Small intestine (tissue), 7 donors: ENCODE data around the gene SETBP1. TPM values are rescaled to one million over a fixed set of nuclear protein-coding genes. Genes with fewer than 3 reads are reported as not detected.

ENCODE experiments used
- DNase-seq, 2 donors: peaks; one replicate each; pipeline versions ENCODE4 v3.0.0 to v3.0.0-alpha.2; 2013
- FAIRE-seq: peaks from 2 replicates; lab custom pipeline; 2012; peaks lifted over from hg19 to GRCh38; lab: Jason Lieb, UNC
- H3K27ac ChIP-seq, 3 donors: one replicate each; pipeline ENCODE4 v1.5.1; 2013; ENCODE audit warnings: low read length in 2 of 3, mild to moderate bottlenecking in 2 of 3, control low read depth in 1 of 3, inconsistent platforms in 1 of 3, low read depth in 1 of 3, moderate library complexity in 1 of 3
- H3K27me3 ChIP-seq, 3 donors: one replicate each; pipeline ENCODE4 v1.6.1; 2013; ENCODE audit warnings: low read length in 3 of 3, inconsistent platforms in 1 of 3; ENCODE audit not compliant: control insufficient read depth in 3 of 3, insufficient read depth in 3 of 3
- H3K36me3 ChIP-seq, 3 donors: one replicate each; pipeline ENCODE4 v1.6.1; 2013; ENCODE audit warnings: low read length in 3 of 3, inconsistent platforms in 1 of 3, low read depth in 1 of 3, mild to moderate bottlenecking in 1 of 3, moderate library complexity in 1 of 3; ENCODE audit not compliant: control insufficient read depth in 3 of 3, insufficient read depth in 2 of 3
- H3K4me1 ChIP-seq, 3 donors: one replicate each; pipeline ENCODE4 v1.6.1; 2013; ENCODE audit warnings: low read length in 2 of 3, inconsistent platforms in 1 of 3, low read depth in 1 of 3, mild to moderate bottlenecking in 1 of 3, moderate library complexity in 1 of 3; ENCODE audit not compliant: control insufficient read depth in 3 of 3, insufficient read depth in 2 of 3
- H3K4me3 ChIP-seq, 3 donors: one replicate each; pipeline ENCODE4 v1.5.1; 2013; ENCODE audit warnings: low read length in 3 of 3, control low read depth in 1 of 3, inconsistent platforms in 1 of 3, low read depth in 1 of 3, mild to moderate bottlenecking in 1 of 3, moderate library complexity in 1 of 3
- H3K9me3 ChIP-seq, 2 donors: one replicate each; pipeline ENCODE4 v1.6.1; 2013; ENCODE audit warnings: low read depth in 1 of 2, low read length in 1 of 2; ENCODE audit not compliant: control insufficient read depth in 2 of 2, insufficient read depth in 1 of 2
- WGBS, 3 donors: extraction: QIAGEN DNeasy Blood & Tissue Kit; methylation state at CpG; one replicate each; pipeline ENCODE4 v1.1.7; 2013; 5-methylcytosine and 5-hydroxymethylcytosine counted together
- polyA plus RNA-seq, 4 donors: library from polyadenylated mRNA; stranded (reverse) in 3 of 4; unstranded in 1 of 4; fragments of 200-250 nt in 3 of 4; fragments of 120-200 nt in 1 of 4; gene quantifications; one replicate each; pipeline versions ENCODE4 v1.2.1 to v1.2.3, GENCODE V29; 2013
- donor health status: healthy with polysubstance abuse.
- donor health status: control.
- donor health status: control.
- donor health status: Bipolar disorder and iron deficiency.
- donor health status: healthy.

The SETBP1 gene
- polyA plus RNA-seq, 4 donors: 0.54 to 5.8 (median 1.8) TPM; not detected in 1

DNA sequence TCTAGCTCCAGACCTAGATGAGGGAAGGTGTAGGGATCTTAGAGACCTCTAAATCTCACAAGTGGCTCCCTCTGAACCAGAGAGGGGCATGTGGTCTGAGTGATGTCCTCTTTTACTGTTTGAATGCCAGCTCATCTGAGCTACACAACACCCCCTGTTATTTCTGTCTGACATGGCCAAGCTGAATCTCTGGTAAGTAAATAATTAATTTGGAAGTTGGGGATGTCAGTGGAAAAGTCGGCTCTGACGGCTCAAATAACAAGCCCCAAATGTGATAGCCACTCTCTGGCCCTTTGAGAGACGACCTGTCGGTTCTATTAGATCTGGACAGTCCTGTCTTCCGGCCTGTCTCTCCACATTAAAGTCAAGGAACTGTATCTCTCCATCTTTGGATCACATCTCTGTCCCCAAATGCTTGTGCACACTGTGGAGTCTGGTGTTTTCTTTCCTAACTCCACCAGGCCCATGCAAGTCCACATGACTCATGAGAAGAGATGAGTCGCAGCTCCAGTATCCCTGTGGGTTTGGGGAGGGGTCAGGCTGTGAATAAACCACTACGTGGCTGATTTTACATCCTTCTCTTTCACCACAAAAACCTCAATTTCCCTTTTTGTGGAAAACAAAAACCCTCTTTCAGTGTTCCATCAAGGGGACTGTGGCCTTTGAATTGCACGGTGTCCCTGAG, 52.5 kb downstream of the SETBP1 start:
- Histone ChIP-seq H3K27ac (peak overlapping the region in 1 of 3 donors; percentile 3), H3K4me1 (peaks cover 0 to 21% (median 3%) of the 10 kb centered on the region in 3 donors), H3K4me3 (no peak overlapping the region), H3K9me3 (no peaks in the 10 kb centered on the region), H3K27me3 (no peaks in the 10 kb centered on the region), H3K36me3 (no peaks in the 10 kb centered on the region)
- FAIRE-seq (no peak), DNase-seq (no peak)
- 72 to 79% (median 75%) methylated on average over 8 of the region's 8 CpGs for WGBS, 3 donors

GRCh38 chr18:44733754-44734465, 53.2 kb downstream of the SETBP1 start:
- Histone ChIP-seq H3K4me1 (peaks cover 0 to 21% (median 3%) of the 10 kb centered on the region in 3 donors), H3K36me3 (no peaks in the 10 kb centered on the region), H3K27ac (peak overlapping the region in 1 of 3 donors; percentile 3), H3K9me3 (no peaks in the 10 kb centered on the region), H3K4me3 (no peak overlapping the region), H3K27me3 (no peaks in the 10 kb centered on the region)
- 89 to 95% (median 94%) methylated on average over 3 of the region's 3 CpGs for WGBS, 3 donors
- no peak for FAIRE-seq
- no peak for DNase-seq

DNA sequence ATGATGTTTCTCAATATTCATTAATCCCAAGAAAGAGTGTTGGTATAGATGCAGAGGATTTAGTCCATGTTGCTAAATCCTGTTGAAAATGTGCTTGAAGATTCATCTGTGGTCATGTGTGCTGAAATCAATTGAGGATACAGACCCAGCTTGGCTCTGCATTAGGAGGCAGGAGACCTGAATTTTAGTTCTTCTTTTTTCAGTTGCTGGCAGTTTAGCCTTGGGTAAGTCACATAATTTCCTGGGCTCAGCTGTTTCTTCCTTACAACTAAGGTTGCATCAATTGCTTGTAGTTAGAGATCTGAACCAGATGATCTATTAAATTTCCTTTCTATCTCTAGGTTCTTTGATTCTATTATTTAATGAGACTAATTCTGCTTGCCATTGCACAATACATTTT, 54.4 kb downstream of the SETBP1 start:
- H3K36me3 ChIP-seq: no peaks in the 10 kb centered on the region
- H3K4me3 ChIP-seq: no peak overlapping the region
- H3K27me3 ChIP-seq: no peaks in the 10 kb centered on the region
- H3K27ac ChIP-seq: no peak overlapping the region
- H3K4me1 ChIP-seq: peaks cover 0 to 17% (median 3%) of the 10 kb centered on the region in 3 donors
- H3K9me3 ChIP-seq: no peaks in the 10 kb centered on the region
- DNase-seq: no peak
- no peak for FAIRE-seq

DNA sequence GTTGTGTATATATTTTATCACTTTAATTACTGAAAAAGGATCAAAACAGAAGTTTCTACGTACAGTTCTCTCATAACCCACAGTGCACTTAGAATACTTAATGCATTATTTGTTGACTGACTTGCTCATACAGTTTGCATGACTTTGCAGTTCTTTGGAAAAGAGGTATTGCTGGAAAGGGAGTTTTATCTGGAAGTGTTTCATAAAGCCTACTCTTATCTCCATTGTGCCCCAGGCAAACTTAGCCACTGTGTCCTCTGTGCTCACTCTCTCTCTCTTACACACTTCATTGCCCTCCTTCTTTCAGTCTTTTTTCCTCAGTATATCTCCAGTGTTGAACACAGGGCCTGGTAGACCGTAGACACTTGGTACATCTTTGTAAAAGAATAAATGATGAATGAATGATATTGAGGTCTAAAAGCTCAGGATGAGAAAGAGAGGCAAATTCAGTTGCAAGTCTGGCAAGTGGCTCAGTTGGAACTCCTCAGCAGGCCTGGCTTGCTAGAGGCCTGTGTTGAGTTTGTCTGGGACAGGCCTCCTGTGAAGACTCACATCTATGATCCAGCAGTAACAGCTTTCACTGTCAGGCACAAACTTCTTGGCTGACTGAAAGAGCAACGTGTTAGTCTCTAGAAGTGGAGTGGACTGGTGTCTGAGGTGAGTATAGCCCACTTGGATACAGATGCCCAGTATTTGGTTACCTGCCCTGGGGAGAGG, 56.1 kb downstream of the SETBP1 start:
- FAIRE-seq (no peak), DNase-seq (no peak)
- Histone ChIP-seq H3K9me3 (no peaks in the 10 kb centered on the region), H3K36me3 (no peaks in the 10 kb centered on the region), H3K4me1 (peaks cover 0 to 12% (median 3%) of the 10 kb centered on the region in 3 donors), H3K27me3 (no peaks in the 10 kb centered on the region), H3K4me3 (no peak overlapping the region), H3K27ac (no peak overlapping the region)
- 86 to 94% (median 94%) methylated on average over 3 of the region's 3 CpGs for WGBS, 3 donors

DNA sequence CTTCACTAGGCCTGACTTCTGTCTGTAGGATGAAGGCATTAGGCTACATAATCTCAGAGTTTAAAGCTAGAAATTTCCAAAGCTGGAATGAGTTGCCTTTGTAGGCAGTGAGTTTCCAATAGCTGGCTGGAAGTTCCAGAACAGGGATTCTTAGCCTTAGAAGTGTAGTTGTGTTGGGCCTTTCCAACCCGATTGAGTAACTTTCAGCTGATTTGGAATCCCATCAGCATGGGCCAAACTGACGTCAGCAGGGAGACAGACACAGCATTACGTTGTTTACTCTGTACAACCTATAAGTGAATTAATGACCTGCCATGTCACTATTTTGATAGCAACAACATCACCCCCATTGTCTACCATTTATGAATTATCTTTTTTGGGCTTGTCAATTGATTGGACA, 56.9 kb downstream of the SETBP1 start:
- no peaks in the 10 kb centered on the region for H3K27me3 ChIP-seq
- no peak for DNase-seq
- FAIRE-seq: no peak
- H3K9me3 ChIP-seq: no peaks in the 10 kb centered on the region
- 87 to 96% (median 88%) methylated on average over 3 of the region's 3 CpGs for WGBS, 3 donors
- peaks cover 0 to 10% (median 3%) of the 10 kb centered on the region in 3 donors for H3K4me1 ChIP-seq
- H3K36me3 ChIP-seq: peaks cover 0 to 4% (median 0%) of the 10 kb centered on the region in 3 donors
- H3K4me3 ChIP-seq: no peak overlapping the region
- no peak overlapping the region for H3K27ac ChIP-seq

DNA sequence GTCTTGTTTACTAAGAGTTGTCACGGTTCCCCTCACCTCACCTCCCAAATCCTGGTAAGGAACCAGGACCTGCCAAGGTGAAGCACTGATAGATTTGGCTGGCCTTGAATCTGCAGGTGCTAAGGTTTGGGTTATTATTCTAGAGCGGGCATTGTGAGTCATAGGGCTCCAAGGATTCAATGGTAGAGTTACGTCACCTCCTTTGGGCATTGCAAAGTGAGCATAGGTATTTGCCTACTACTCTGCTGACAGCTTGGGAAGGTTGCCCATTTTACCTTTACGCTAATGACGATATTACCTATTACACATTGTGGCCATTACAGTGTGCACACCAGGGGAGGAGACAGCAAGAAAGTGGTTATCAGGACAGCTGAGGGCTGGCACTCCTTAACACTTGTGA, 59.3 kb downstream of the SETBP1 start:
- DNase-seq: no peak
- FAIRE-seq: no peak
- 91 to 97% (median 92%) methylated on average over 5 of the region's 5 CpGs for WGBS, 3 donors

GRCh38 chr18:44741085-44741484, 60.4 kb downstream of the SETBP1 start:
- peaks cover 0 to 16% (median 0%) of the 10 kb centered on the region in 3 donors for H3K4me1 ChIP-seq
- WGBS, 3 donors: 82 to 96% (median 89%) methylated on average over 2 of the region's 2 CpGs
- H3K36me3 ChIP-seq: peaks cover 0 to 9% (median 0%) of the 10 kb centered on the region in 3 donors
- FAIRE-seq (no peak), DNase-seq (no peak)
- no peaks in the 10 kb centered on the region for H3K27me3 ChIP-seq
- no peak overlapping the region for H3K4me3 ChIP-seq
- no peaks in the 10 kb centered on the region for H3K9me3 ChIP-seq
- no peak overlapping the region for H3K27ac ChIP-seq

More for the DNA sequence above, 59.3 kb downstream of the SETBP1 start:
- H3K27ac ChIP-seq: no peak overlapping the region
- peaks cover 0 to 9% (median 0%) of the 10 kb centered on the region in 3 donors for H3K36me3 ChIP-seq
- H3K9me3 ChIP-seq: no peaks in the 10 kb centered on the region
- H3K27me3 ChIP-seq: no peaks in the 10 kb centered on the region
- no peak overlapping the region for H3K4me3 ChIP-seq
- peaks cover 0 to 16% (median 0%) of the 10 kb centered on the region in 3 donors for H3K4me1 ChIP-seq

- 70 to 94% (median 93%) methylated on average over 5 of the region's 5 CpGs for WGBS, 3 donors
- H3K27ac ChIP-seq: no peak overlapping the region
- DNase-seq (no peak), FAIRE-seq (no peak)
- H3K4me1 ChIP-seq: peaks cover 0 to 16% (median 0%) of the 10 kb centered on the region in 3 donors
- no peaks in the 10 kb centered on the region for H3K27me3 ChIP-seq
- H3K4me3 ChIP-seq: no peak overlapping the region
- H3K36me3 ChIP-seq: peaks cover 0 to 9% (median 0%) of the 10 kb centered on the region in 3 donors
- no peaks in the 10 kb centered on the region for H3K9me3 ChIP-seq
These were observed 60.8 kb downstream of the SETBP1 start for GRCh38 chr18:44741511-44741910.
